ENCODE measurements around the gene PPP2R2B. TPM values are rescaled to one million over a fixed set of nuclear protein-coding genes. Genes with fewer than 3 reads are reported as not detected.

The PPP2R2B gene
- total and polyA plus RNA-seq, 3 donors from 2014 or later = 9.8 to 36.6 (median 32.0) TPM

DNA sequence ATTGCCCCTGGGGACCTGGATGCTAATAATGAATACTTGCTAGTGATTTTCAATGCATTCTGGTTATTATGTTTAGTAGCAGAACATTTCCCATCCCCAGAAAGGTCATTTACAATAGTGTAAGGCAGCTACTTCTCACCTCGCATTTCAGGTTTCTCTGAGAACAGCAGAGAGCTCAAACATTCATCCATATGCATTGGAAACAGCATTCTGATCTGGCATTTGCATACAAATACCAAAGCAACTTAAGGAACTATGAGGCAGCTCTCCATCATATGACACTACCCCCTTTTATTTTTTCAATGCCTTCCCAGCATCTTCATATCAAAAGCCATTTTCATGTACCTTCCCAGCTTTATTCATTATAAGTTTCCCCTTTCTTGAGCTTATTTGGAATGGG is 6.4 kb downstream of the PPP2R2B start:
- no peaks in the 10 kb centered on the region for H3K36me3 ChIP-seq (ENCODE audit: low read depth, missing control alignments)
- no peak overlapping the region for H3K27ac ChIP-seq
- no peak overlapping the region for H3K4me3 ChIP-seq
- H3K4me1 ChIP-seq = no peaks in the 10 kb centered on the region
- 83 to 87% methylated on average over 1 of the region's 1 CpG for WGBS, 2 donors
- no peaks in the 10 kb centered on the region for H3K9me3 ChIP-seq
- TF ChIP-seq POLR2A (IDR thresholded peaks at IDR 0.05) = no peak
- TF ChIP-seq, protein P1, sequence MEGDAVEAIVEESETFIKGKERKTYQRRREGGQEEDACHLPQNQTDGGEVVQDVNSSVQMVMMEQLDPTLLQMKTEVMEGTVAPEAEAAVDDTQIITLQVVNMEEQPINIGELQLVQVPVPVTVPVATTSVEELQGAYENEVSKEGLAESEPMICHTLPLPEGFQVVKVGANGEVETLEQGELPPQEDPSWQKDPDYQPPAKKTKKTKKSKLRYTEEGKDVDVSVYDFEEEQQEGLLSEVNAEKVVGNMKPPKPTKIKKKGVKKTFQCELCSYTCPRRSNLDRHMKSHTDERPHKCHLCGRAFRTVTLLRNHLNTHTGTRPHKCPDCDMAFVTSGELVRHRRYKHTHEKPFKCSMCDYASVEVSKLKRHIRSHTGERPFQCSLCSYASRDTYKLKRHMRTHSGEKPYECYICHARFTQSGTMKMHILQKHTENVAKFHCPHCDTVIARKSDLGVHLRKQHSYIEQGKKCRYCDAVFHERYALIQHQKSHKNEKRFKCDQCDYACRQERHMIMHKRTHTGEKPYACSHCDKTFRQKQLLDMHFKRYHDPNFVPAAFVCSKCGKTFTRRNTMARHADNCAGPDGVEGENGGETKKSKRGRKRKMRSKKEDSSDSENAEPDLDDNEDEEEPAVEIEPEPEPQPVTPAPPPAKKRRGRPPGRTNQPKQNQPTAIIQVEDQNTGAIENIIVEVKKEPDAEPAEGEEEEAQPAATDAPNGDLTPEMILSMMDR (IDR thresholded peaks at IDR 0.05) = no peak
- intact Hi-C loops (cut with DNase I; ENCODE audit: low total_unique reads) = no loop called here
- no peaks in the 10 kb centered on the region for H3K27me3 ChIP-seq
- no peak for DNase-seq

DNA sequence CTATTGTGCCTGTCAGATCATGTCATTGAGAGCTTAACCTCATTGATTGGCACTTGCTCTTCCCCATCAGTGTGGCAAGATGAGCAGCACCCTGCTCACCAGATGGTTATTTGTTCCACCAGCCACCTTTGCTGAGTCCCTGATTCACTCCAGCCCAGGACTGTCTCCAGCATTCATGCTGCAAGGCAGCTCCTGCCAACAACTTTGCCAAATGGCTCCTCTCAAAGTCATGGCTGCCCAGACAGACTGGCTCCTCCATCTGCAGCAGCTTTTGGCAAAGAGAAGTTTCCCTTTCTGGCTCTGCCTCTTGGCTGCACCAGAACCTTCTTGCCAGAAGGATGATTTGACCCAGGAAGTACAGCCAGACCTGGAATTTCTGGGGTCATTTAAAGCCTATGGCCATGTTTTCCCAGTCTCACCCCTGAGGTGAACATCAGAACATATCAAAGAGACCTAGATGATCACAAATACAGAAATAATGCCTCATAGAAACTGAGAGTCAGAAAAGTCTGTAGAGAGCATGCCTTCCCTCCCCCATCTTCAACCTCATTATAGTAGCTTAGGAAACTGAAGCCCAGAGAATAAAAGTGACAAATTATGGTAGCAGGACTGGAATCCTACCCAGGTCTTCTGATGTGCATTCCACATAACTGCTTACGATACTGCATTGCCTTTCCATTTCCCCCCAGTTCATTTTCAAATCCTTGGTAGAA is 10.4 kb downstream of the PPP2R2B start:
- TF ChIP-seq POLR2A (IDR thresholded peaks at IDR 0.05) = no peak
- TF ChIP-seq, protein P1 (IDR thresholded peaks at IDR 0.05) = no peak
- H3K27me3 ChIP-seq = no peaks in the 10 kb centered on the region
- intact Hi-C loops (cut with DNase I; ENCODE audit: low total_unique reads) = no loop called here
- H3K4me3 ChIP-seq = no peak overlapping the region
- no peaks in the 10 kb centered on the region for H3K4me1 ChIP-seq
- H3K9me3 ChIP-seq = no peaks in the 10 kb centered on the region
- no peak for DNase-seq
- no peak overlapping the region for H3K27ac ChIP-seq
- 27 to 41% methylated on average over 1 of the region's 1 CpG for WGBS, 2 donors
- H3K36me3 ChIP-seq (ENCODE audit: low read depth, missing control alignments) = no peaks in the 10 kb centered on the region

DNA sequence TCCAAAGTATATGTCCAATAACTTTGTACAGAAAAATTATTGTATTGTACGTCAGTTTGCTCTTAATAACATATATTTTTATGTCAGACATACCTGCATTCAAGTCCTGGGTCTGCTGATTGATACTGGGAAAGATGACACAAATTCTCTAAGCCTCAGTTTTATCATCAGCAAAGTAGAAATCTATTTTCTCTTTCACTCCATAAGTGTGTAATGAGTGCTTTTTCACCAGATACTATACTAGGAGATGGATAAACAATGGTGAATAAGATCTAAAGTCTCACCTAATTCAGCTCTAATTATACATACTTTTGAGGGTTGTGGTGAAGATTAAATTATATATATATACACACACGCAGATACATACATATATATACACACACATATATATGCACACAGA is 12.3 kb downstream of the PPP2R2B start:
- 93 to 96% methylated on average over 2 of the region's 2 CpGs for WGBS, 2 donors

DNA sequence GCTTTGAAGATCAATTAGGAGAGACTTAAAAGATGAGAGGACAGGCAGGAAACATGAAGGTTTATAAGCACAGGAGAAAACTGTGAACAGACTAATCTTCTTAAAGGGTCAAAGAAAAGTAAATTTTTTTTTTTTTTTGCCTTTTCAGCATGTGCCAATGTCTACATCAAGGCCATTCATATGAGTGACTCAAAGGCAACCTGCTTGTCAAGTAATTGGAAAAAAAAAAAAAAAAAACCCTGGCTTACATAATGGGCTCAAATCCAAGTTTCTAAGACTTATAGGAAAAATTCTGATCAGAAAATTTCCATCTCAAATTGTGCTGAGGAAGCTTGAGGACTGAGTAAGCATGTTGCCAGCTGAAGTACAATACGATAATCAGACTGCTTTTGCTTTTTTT is 15.9 kb downstream of the PPP2R2B start:
- H3K36me3 ChIP-seq (ENCODE audit: low read depth, missing control alignments) = no peaks in the 10 kb centered on the region
- H3K4me1 ChIP-seq = no peaks in the 10 kb centered on the region
- TF ChIP-seq, protein P1 (IDR thresholded peaks at IDR 0.05) = no peak
- no peak for TF ChIP-seq POLR2A (IDR thresholded peaks at IDR 0.05)
- H3K27ac ChIP-seq = no peak overlapping the region
- WGBS, 2 donors = 71 to 80% methylated on average over 1 of the region's 1 CpG
- H3K4me3 ChIP-seq = no peak overlapping the region
- intact Hi-C loops (cut with DNase I; ENCODE audit: low total_unique reads) = no loop called here
- DNase-seq = no peak
- H3K9me3 ChIP-seq = no peaks in the 10 kb centered on the region
- no peaks in the 10 kb centered on the region for H3K27me3 ChIP-seq

More for the DNA sequence above, 12.3 kb downstream of the PPP2R2B start:
- no peak for DNase-seq
- H3K27me3 ChIP-seq = no peaks in the 10 kb centered on the region
- H3K4me3 ChIP-seq = no peak overlapping the region
- intact Hi-C loops (cut with DNase I; ENCODE audit: low total_unique reads) = no loop called here
- no peak overlapping the region for H3K27ac ChIP-seq
- H3K4me1 ChIP-seq = no peaks in the 10 kb centered on the region
- TF ChIP-seq, protein P1 (IDR thresholded peaks at IDR 0.05) = no peak
- TF ChIP-seq POLR2A (IDR thresholded peaks at IDR 0.05) = no peak
- no peaks in the 10 kb centered on the region for H3K9me3 ChIP-seq
- H3K36me3 ChIP-seq (ENCODE audit: low read depth, missing control alignments) = no peaks in the 10 kb centered on the region

All from testis (tissue), 3 donors.